Omental fat pad (tissue), 4 donors: ENCODE data around the gene HNRNPR. TPM values are rescaled to one million over a fixed set of nuclear protein-coding genes. Genes with fewer than 3 reads are reported as not detected.
A peak's percentile ranks its signal among the peaks of the same experiment; 100 is the strongest.

ENCODE experiments used
- ATAC-seq: fragments of 150-250 bp; one replicate; pipeline ENCODE4 v1.9.1; 2016; ENCODE audit warnings: mild to moderate bottlenecking, moderate library complexity; ENCODE audit not compliant: low FRiP score
- DNase-seq: peaks from one replicate; pipeline ENCODE4 v3.0.0-alpha.2; 2019; ENCODE audit warnings: low spot score
- CTCF ChIP-seq, 3 donors: fragments of 450-650 bp; IDR thresholded peaks; one replicate each; pipeline ENCODE4 v1.5.1; 2016 to 2017; ENCODE audit warnings: antibody characterized with exemption in 3 of 3, mild to moderate bottlenecking in 3 of 3, moderate library complexity in 2 of 3
- total RNA-seq, 4 donors: library from RNA; depleted of rRNA; stranded (reverse); fragments of >200 nt; gene quantifications; one replicate each; pipeline ENCODE4 v1.1.0, GENCODE V29; 2016

The HNRNPR gene
- 100 to 1,000 TPM in 1 of 4 donors, 10 to 100 TPM in 3; 70.7 to 101 (median 78.8) TPM for total RNA-seq

- no peak for TF ChIP-seq CTCF (IDR thresholded peaks at IDR 0.05)
- DNase-seq: peak; percentile 98
- peak; percentile 99 for ATAC-seq
These were observed at the start of gene HNRNPR for GRCh38 chr1:23344111-23344986. Gene HNRNPR, minus strand, starts transcription at chr1:23344284. Its CDS starts 3,276 bp downstream, at chr1:23341008.

GRCh38 chr1:23393706-23394105 lies 49.6 kb upstream of the HNRNPR start:
- DNase-seq: no peak
- TF ChIP-seq CTCF (IDR thresholded peaks at IDR 0.05): no peak
- peak; percentile 35 for ATAC-seq

- DNase-seq (no peak), ATAC-seq (no peak)
- no peak for TF ChIP-seq CTCF (IDR thresholded peaks at IDR 0.05)
These were observed 48.2 kb upstream of the HNRNPR start for GRCh38 chr1:23392125-23392855.

- no peak for ATAC-seq
- no peak for DNase-seq
- no peak for TF ChIP-seq CTCF (IDR thresholded peaks at IDR 0.05)
These were observed 45.8 kb upstream of the HNRNPR start for GRCh38 chr1:23389837-23390321.

- no peak for ATAC-seq
These were observed 43.4 kb upstream of the HNRNPR start for GRCh38 chr1:23387494-23387893.

GRCh38 chr1:23385119-23385621 lies 41.1 kb upstream of the HNRNPR start:
- ATAC-seq (no peak), DNase-seq (no peak)
- TF ChIP-seq CTCF (IDR thresholded peaks at IDR 0.05): no peak

More at GRCh38 chr1:23387494-23387893, 43.4 kb upstream of the HNRNPR start:
- no peak for TF ChIP-seq CTCF (IDR thresholded peaks at IDR 0.05)
- no peak for DNase-seq
